Endodermal cell (in vitro differentiated cells): ENCODE results near the gene SH3BP1. TPM values are rescaled to one million over a fixed set of nuclear protein-coding genes. Genes with fewer than 3 reads are reported as not detected.

Experiments
- DNase-seq: peaks from one replicate; pipeline ENCODE4 v3.0.0-alpha.2; 2017
- H3K27ac ChIP-seq: 2 replicates; pipeline ENCODE4 v1.5.1; 2013; ENCODE audit warnings: mild to moderate bottlenecking, low read depth, low read length, moderate library complexity
- H3K27me3 ChIP-seq: 2 replicates; pipeline ENCODE4 v1.6.1; 2013; ENCODE audit warnings: mild to moderate bottlenecking, low read length, moderate library complexity; ENCODE audit not compliant: insufficient read depth, control insufficient read depth, poor library complexity, severe bottlenecking
- H3K36me3 ChIP-seq: 2 replicates; pipeline ENCODE4 v1.7.0; 2013; ENCODE audit warnings: mild to moderate bottlenecking, low read length, moderate library complexity; ENCODE audit not compliant: control insufficient read depth, insufficient read depth
- H3K4me1 ChIP-seq: one replicate; pipeline ENCODE4 v1.7.0; 2013; ENCODE audit warnings: low read length; ENCODE audit not compliant: control insufficient read depth, insufficient read depth
- H3K4me3 ChIP-seq: 2 replicates; pipeline ENCODE4 v1.5.1; 2013; ENCODE audit warnings: mild to moderate bottlenecking, low read length, moderate library complexity
- H3K9ac ChIP-seq: 2 replicates; pipeline ENCODE4 v1.6.1; 2013; ENCODE audit warnings: mild to moderate bottlenecking, low read length, moderate library complexity; ENCODE audit not compliant: poor library complexity, severe bottlenecking; ENCODE audit errors: extremely low read depth
- H3K9me3 ChIP-seq: 2 replicates; pipeline ENCODE4 v1.6.1; 2013; ENCODE audit warnings: mild to moderate bottlenecking, low read length, moderate library complexity; ENCODE audit not compliant: control insufficient read depth
- H3K27ac Mint-ChIP-seq: 2 replicates; pipeline ENCODE4 v1.8.0; 2020; ENCODE audit warnings: mixed read lengths
- H3K27me3 Mint-ChIP-seq: 2 replicates; pipeline ENCODE4 v1.8.0; 2021; ENCODE audit warnings: mild to moderate bottlenecking, mixed read lengths; ENCODE audit not compliant: insufficient read depth
- H3K36me3 Mint-ChIP-seq: 2 replicates; pipeline ENCODE4 v1.8.0; 2020; ENCODE audit warnings: low read depth, mixed read lengths
- H3K4me1 Mint-ChIP-seq: 2 replicates; pipeline ENCODE4 v1.8.0; 2020; ENCODE audit warnings: mixed read lengths
- H3K4me3 Mint-ChIP-seq: 2 replicates; pipeline ENCODE4 v1.8.0; 2020; ENCODE audit warnings: mild to moderate bottlenecking, moderate library complexity, mixed read lengths
- H3K9me3 Mint-ChIP-seq: 2 replicates; pipeline ENCODE4 v1.8.0; 2020; ENCODE audit warnings: mild to moderate bottlenecking, mixed read lengths
- WGBS, 2 experiments: methylation state at CpG; one replicate each; pipeline versions ENCODE4 v1.1.5 to v1.1.7; 2013; ENCODE audit warnings: missing lambda C conversion rate in 2 of 2, mixed read lengths in 1 of 2; ENCODE audit not compliant: insufficient coverage in 1 of 2, insufficient read length in 1 of 2; 5-methylcytosine and 5-hydroxymethylcytosine counted together
- total RNA-seq, 2 donors: library from RNA; stranded (reverse); fragmentation: NEBNext Ultra II Directional in 1 of 2; extraction: Animal tissue kit (Norgen Biotek cat#: 25700) in 1 of 2; gene quantifications; 2 replicates in 1 of 2; 3 replicates in 1 of 2; pipeline ENCODE4 v1.2.1, GENCODE V29; 2021
- TF ChIP-seq, protein P1 (sequence below): fragments of 200-600 bp; sonication (generic); conservative IDR thresholded peaks from 2 replicates; pipeline ENCODE4 v1.5.0; 2021; ENCODE audit warnings: antibody characterized with exemption, mild to moderate bottlenecking

The SH3BP1 gene
- total RNA-seq, 2 donors from 2014 or later, result 37.7 to 38.6 TPM

DNA sequence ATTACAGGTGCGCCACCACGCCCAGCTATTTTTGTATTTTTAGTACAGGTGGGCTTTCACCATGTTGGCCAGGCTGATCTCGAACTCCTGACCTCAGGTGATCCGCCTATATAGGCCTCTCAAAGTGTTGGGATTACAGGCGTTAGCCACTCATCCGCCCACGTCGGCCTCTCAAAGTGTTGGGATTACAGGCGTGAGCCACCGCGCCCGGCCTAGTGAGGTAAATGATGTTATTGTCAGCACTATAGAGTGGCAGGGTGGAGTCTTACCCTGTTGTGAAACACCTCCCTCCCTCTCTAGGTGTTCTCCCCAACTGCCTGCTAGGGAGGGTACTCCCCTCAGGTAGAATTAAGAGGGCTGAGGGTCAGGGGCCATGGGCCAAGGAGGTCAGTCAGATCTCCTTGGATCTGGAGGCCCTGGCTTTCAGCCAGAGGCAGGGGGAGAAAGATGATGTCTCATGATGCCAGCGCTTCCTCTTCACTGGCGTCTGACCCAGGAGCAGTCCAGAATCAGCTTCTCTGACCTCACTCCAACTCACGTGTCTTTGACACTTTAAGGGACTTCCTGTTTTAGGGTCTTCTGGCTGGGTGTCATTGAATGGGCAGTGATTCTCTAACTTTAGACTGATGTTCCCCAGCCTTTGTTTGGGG is 28.9 kb upstream of the SH3BP1 start:
- Mint-ChIP-seq H3K4me1 (peaks cover 11% of the 10 kb centered on the region), H3K27ac (peak overlapping the region; percentile 35), H3K36me3 (peaks cover 15% of the 10 kb centered on the region), H3K27me3 (no peaks in the 10 kb centered on the region), H3K9me3 (no peaks in the 10 kb centered on the region), H3K4me3 (peak overlapping the region; percentile 79)
- TF ChIP-seq, protein P1, sequence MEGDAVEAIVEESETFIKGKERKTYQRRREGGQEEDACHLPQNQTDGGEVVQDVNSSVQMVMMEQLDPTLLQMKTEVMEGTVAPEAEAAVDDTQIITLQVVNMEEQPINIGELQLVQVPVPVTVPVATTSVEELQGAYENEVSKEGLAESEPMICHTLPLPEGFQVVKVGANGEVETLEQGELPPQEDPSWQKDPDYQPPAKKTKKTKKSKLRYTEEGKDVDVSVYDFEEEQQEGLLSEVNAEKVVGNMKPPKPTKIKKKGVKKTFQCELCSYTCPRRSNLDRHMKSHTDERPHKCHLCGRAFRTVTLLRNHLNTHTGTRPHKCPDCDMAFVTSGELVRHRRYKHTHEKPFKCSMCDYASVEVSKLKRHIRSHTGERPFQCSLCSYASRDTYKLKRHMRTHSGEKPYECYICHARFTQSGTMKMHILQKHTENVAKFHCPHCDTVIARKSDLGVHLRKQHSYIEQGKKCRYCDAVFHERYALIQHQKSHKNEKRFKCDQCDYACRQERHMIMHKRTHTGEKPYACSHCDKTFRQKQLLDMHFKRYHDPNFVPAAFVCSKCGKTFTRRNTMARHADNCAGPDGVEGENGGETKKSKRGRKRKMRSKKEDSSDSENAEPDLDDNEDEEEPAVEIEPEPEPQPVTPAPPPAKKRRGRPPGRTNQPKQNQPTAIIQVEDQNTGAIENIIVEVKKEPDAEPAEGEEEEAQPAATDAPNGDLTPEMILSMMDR, result no peak
- WGBS, 2 experiments, result 97% methylated on average over 15 of the region's 15 CpGs
- no peak overlapping the region for H3K4me3 ChIP-seq
- no peak overlapping the region for H3K9ac ChIP-seq
- H3K4me1 ChIP-seq, result no peaks in the 10 kb centered on the region
- H3K27ac ChIP-seq, result no peak overlapping the region
- DNase-seq, result no peak
- peaks cover 11% of the 10 kb centered on the region for H3K36me3 ChIP-seq
- no peaks in the 10 kb centered on the region for H3K9me3 ChIP-seq
- H3K27me3 ChIP-seq, result no peaks in the 10 kb centered on the region

DNA sequence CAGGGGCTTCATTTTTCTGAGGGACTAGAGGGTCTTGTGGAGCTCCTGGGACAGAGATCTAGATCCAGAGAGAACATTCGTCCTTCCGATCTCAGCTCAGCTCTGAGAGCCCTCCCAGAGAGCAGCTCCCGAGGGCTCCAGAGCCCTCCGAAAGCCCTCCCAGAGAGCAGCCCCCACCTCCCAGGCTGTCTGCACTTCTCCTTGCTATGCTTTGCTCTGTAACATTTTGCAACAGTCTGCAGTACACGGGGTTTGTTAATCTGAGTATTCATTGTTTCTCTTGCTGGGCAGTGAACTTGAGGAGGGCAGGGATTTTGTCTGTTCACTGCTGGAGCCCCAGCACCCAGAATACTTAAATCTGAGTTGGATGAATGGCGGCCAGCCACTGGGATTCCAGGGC is 28.3 kb upstream of the SH3BP1 start:
- Histone ChIP-seq H3K4me1 (no peaks in the 10 kb centered on the region), H3K27ac (no peak overlapping the region), H3K9me3 (no peaks in the 10 kb centered on the region), H3K4me3 (no peak overlapping the region), H3K36me3 (peaks cover 13% of the 10 kb centered on the region), H3K9ac (no peak overlapping the region), H3K27me3 (no peaks in the 10 kb centered on the region)
- H3K36me3 Mint-ChIP-seq, result peaks cover 18% of the 10 kb centered on the region
- peaks cover 11% of the 10 kb centered on the region for H3K4me1 Mint-ChIP-seq
- TF ChIP-seq, protein P1, result no peak
- DNase-seq, result no peak
- H3K9me3 Mint-ChIP-seq, result no peaks in the 10 kb centered on the region
- 95 to 98% methylated on average over 5 to 6 of the region's 6 CpGs for WGBS, 2 experiments
- peak overlapping the region; percentile 35 for H3K27ac Mint-ChIP-seq
- H3K27me3 Mint-ChIP-seq, result no peaks in the 10 kb centered on the region
- no peak overlapping the region for H3K4me3 Mint-ChIP-seq

DNA sequence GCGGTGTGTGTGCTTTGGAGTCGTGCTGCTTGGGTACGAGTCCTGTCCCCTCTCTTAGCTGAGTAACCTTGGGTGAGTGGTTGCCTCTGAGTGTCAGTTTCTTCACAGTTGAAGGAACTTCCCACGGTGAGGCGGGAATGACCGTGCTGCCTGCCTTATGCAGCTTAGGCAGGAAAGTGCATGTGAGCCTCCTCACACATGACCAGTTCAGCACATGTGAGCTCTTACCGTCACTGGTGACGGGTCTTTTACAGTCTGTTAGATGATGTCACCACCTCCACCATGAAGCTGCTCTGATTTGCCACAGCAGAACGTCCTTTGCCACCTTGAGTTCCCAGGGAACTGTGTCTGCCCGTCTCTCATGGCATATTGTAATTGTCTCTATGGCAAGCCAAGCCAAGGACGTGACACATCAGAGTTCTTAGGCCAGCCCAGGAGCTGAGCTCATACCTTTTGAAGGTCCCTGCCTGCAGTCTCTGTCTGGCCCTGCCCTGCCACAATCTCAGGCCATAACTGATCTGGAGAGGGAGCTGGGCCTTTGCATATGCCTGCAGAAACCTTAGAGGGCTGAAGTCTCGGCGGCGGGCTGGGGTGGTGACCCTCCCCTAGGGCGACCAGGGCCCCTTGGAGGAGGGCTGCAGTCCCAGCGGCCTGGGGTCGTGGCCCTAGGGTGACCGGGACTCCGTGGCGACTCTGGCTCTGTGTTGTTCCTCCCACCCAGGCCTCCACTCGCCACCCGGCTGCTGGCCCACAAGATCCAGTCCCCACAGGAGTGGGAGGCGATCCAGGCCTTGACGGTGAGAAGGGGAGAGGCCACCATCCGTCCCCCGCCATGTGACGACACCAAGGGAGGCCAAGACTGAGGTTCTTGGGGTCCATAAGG is 23.0 kb upstream of the SH3BP1 start:
- Mint-ChIP-seq H3K4me3 (no peak overlapping the region), H3K9me3 (no peaks in the 10 kb centered on the region), H3K36me3 (peaks cover 45% of the 10 kb centered on the region), H3K27ac (no peak overlapping the region), H3K4me1 (no peaks in the 10 kb centered on the region), H3K27me3 (no peaks in the 10 kb centered on the region)
- Histone ChIP-seq H3K4me1 (no peaks in the 10 kb centered on the region), H3K36me3 (peaks cover 44% of the 10 kb centered on the region), H3K9me3 (no peaks in the 10 kb centered on the region), H3K4me3 (no peak overlapping the region), H3K27me3 (no peaks in the 10 kb centered on the region), H3K27ac (no peak overlapping the region), H3K9ac (no peak overlapping the region)
- no peak for DNase-seq
- 93 to 96% methylated on average over 15 to 27 of the region's 27 CpGs for WGBS, 2 experiments
- TF ChIP-seq, protein P1, result no peak
